GM11168 (cell line): ENCODE measurements around the gene TRAF3IP1.

Experiments used
- in situ Hi-C: fragments of 300-500 bp; cut with MboI; formaldehyde crosslinking; loops from one replicate; pipeline ENCODE4 v1.12.0; 2022; ENCODE audit warnings: low sequenced_read_pairs; ENCODE audit not compliant: unreplicated experiment

The TRAF3IP1 gene

DNA sequence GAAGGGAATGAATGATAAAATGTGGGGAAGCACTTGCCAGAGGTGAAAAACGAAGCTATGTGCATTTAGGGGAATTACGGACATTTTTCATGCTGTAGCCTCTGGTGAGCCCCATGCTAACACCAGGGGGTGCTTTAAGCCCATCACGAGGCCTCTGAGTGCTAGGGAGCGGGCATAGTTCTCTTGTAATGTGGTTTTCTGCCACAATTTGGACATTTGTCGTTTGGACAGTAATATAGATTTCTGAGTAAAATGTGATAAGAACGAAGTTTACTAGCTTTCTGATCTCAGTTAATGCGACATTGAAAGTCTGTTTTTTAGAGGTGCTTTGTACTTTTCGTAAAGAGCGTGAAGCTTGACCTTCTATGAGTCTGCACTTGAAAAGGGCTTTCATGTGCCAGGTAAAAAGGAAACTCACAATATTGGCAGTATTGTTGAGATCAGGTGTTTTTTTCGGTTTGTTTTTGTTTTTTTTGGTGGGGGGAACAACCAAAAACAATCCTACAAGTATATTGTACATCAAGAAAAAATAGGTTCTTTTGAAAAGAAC lies 50.6 kb downstream of the TRAF3IP1 start:
- in situ Hi-C loops, result loop anchor here (25.0 kb wide), 1 partner anchor 416 kb away; no protein-coding TSS in a partner anchor

DNA sequence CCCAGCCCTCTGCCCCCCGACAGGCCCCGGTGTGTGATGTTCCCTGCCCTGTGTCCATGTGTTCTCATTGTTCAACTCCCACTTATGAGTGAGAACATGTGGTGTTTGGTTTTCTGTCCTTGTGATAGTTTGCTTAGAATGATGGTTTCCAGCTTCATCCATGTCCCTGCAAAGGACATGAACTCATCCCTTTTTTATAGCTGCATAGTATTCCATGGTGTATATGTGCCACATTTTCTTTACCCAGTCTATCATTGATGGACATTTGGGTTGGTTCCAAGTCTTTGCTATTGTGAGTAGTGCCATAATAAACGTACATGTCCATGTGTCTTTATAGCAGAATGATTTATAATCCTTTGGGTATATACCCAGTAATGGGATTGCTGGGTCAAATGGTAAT lies 52.0 kb downstream of the TRAF3IP1 start:
- in situ Hi-C loops, result loop anchor here (25.0 kb wide), 1 partner anchor 415 kb away; no protein-coding TSS in a partner anchor

DNA sequence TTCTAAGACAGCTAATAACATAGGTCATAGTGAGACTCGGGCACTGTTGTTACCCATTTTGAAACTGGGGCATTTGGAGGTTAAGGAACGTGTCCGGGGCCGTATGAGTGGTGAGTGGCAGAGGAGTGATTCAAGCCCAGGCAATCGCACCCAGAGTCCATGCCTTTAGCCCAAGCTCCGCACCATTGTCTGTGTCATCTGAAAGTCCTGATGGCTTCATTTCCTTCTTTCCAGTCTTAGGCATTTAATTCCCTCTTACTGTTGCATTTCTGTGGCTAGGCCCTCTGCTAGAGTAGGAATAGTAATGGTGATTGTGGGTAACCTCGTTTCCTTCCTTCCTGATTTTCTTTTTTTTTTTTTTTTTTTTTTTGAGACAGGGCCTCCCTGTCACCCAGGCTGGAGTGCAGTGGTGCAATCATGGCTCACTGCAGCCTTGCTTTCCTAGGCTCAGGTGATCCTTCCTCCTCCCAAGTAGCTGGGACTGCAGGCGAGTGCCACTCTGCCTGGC lies 56.6 kb downstream of the TRAF3IP1 start:
- in situ Hi-C loops, result no loop called here

DNA sequence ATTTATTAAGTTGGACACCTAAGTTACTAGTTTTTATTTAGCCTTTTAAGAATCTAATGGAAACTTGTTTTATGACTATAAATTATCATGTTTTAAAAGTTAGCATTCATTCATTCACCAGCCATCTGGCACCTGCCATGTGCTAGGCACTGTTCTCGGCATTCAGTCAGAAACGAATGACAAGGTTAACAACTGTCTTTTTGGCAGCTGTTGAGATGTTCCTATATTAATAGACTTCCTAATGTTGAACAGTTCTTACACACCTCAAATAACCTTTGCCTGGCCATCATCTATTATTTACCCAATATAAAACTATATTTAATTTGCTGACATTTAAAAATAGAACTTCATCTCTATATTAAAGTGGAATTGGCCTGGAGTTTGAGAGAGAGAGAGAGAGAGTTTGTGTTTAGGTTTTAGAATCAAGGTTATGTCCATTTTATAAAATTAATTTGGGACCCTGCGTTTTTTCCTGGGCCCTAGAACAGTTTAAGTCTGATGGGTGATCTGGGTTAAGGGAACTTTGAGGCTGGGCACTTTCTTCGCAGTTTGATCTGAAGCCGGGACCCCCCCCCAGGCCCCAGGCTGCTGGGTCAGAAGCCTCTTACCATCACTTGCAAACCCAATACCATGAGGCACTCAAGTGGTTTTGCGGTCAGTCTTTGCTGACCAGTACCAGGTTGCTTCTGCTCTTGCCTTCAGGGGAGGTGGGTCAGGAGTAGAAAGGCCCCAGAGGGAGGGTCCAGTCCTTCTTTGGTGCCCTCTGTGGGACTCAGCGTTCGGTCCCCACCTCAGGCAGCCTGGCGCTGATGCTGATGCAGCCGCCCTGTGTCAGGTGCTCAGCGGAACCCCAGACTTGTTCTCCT lies 58.1 kb downstream of the TRAF3IP1 start:
- in situ Hi-C loops, result no loop called here

DNA sequence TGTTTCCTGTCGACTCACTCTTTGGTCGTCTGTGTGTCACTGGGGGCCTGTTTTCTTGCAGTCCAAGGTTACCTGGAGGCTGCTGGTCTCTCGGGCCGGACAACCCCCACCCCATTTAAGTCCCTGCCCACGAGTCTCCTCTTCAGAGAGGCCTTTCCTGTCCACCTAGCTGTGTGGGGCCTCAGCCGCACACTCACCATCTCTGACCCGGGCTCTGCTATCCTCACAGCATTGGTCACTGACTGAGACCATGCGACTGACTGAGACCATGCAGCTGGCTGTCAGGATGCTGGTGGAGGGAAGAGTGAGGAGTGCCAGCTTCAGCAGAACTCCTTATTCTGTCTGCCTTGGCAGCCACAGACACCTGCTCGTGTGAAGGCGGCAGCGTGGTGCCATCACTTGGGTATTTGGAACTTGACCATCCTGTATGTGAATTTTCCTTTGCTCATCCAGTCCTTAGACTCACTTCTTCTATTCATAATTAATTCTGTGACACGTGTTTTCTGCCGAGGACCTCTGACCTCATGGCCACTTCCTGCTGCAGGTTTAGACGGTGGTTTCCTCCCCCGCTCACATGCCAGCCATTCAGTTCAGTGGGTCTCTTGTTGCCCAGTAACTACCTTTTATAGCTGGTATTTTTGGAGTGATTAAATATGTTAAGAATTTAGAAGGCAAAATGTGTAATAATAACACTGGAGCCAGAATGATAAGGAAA lies 58.9 kb downstream of the TRAF3IP1 start:
- in situ Hi-C loops, result no loop called here

DNA sequence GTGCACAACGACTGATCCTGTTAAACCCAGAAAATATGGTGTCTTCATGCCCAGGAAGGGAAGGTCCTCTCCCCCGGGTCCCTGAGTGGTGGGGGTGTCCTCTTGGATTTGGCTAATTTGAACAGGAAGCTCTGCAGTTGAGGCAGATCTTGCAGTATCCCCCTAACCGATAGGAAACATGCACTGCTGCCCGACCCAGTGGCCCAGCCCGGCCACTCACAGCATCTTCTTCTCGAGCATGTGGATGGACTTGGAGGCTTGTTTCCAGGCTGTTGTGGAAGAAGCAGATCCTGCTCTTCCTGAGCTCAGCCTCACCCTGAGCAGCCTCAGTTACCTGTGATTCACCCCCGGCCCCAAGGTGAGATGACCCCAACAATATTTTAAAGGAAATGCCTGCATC lies 60.0 kb downstream of the TRAF3IP1 start:
- in situ Hi-C loops, result no loop called here

DNA sequence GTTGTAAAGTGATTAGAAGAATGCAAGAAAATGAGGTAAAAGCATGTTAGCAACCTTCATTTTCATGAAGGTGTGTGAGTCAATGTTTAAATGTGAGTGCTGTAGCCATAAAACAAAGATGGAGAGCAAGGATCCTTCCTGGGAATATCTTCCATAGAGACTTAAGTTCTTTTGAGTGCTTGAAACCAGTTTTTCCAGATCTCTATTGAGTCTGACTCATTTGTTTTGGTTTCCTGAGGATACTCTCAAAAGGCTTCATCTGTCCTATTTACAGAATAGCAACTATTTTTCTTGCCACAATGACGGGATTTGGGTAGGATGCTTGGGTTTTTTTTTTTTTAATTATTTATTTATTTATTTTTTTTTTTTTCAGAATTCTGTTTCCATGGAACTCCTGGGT lies 60.5 kb downstream of the TRAF3IP1 start:
- in situ Hi-C loops, result no loop called here

DNA sequence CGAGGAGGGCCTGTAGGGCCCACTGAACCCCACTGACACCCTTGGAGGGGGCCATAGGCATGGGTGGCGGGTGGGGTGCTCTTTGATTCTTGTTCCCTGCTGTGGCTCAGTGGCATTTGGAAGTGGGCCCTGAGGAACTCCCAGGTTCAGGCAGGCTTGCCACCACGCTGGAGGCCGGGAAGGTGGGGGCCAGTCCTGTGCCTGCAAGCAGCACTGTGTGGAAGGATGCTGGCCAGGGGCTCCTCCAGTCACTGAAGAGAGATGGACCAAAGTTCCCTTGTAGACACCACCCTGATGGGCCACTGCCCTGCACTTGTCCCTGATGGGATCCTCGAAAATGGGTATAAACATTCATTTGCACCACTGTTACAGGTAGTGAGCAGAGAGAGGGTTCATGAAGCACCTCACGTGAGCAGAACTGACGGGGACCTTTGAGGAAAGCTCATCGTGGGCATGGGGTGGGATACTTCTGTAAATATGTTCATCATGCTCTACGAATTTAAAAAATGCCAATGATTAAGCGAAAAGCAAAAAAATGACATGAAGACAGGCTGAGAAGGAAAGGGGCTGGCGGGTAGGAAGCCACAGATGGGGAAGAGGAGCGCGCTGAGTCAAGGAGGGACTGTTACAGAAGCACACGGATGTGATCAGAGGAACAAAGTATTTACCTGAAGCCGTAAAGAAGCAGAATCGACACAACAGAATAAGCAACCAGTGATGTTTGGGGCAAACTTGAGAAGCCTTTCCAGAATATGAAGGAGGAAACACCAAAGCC lies 61.2 kb downstream of the TRAF3IP1 start:
- in situ Hi-C loops, result no loop called here

DNA sequence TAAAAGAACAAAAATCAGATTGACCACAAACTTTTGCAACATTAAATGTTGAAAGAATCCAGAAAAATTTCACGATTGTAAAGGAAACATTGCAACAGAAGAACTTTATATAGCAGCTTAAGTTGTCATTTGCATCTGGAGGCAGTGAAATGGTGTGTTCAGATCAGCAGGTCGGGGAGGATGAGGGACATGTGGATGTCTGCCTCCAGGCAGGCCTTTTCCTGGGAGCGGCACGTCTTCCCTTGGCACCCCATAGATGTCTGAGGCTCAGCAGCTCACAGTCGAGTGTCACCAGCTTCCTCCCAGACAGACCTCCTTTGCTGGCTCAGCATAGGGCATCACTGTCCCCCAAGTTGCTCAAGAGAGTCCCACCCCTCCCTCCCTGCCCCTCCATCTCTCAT lies 62.1 kb downstream of the TRAF3IP1 start:
- in situ Hi-C loops, result no loop called here

DNA sequence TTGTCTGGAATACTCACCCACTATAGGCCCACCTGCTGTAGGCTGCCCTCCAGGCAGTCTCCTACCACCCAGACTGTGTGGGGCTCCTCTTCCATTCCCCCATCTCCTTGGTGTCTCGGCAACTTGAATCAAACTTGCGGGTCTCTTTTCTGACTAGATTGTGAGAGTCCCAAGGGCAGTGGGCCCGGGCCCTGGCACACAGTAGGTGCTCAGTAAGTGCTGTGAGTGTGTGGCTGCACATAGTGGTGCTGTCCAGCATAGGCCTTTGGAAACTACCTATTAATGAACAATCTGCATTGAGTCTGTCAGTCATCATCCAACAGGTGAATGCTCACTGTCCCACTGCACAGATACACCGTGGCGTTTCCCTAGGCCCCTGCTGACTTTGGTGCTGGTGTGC lies 62.8 kb downstream of the TRAF3IP1 start:
- in situ Hi-C loops, result no loop called here

DNA sequence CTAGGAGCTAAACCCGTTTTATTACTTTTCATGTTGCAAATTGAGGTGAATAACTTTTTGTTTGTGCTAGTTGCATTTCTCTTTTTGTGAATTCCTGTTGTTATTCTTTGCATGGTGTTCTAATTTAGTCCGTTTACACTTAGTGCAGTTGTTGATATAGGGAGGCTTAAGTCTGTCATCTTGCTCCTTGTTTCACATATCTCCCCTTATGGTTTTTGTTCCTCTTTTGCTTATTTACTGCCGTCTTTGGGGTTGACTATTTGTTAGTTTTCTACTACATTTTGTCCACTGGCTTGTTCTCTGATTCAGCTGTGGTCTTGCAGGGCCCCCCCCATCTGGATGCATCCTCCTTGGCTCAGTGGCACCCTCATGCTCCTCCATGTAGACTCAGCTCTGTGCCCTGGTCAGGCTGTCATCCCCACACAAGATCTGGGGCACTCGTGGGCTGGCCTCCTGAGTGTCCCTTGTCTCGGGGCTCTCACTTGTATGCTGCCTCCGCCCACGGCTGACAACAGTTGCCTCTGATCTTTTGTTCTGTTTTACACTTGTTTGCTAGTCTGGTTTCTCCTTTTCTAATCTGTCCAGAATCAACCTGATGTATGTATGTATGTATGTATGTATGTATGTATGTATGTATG lies 63.5 kb downstream of the TRAF3IP1 start:
- in situ Hi-C loops, result no loop called here

DNA sequence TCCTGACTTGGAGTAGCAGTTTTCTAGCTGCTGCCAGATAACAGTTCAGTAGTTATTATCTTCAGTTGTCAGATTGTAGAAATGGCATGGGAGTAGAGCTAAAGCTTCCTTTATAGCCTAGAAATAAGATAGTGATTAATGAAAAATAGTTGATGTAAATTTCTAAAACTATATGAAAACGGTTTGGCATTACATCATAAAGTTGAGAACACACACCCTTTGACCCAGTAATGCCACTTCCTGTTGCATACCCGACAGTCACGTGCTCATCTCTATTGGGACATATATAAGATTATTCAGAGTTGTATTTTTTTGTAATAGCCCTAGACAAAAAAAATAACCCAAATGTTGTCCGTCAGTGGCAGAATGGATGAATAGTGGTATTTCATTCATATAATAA lies 67.0 kb downstream of the TRAF3IP1 start:
- in situ Hi-C loops, result no loop called here

DNA sequence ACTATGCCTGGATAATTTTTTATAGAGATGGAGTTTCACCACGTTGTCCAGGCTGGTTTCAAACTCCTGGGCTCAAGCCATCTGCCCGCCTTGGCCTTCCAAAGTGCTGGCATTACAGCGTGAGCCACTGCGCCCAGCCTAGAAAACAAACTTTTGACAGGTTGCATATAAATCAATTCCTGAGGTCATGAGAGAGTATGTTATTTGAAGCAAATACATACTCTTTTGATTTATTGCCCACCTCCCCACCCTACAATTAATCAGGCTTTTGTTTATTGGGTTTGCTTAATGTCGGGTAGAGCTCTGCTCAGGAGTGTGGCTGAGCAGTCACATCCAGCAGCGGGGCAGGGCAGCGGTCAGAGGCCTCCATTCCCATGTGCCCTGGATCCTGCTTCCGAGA lies 68.5 kb downstream of the TRAF3IP1 start:
- in situ Hi-C loops, result no loop called here

DNA sequence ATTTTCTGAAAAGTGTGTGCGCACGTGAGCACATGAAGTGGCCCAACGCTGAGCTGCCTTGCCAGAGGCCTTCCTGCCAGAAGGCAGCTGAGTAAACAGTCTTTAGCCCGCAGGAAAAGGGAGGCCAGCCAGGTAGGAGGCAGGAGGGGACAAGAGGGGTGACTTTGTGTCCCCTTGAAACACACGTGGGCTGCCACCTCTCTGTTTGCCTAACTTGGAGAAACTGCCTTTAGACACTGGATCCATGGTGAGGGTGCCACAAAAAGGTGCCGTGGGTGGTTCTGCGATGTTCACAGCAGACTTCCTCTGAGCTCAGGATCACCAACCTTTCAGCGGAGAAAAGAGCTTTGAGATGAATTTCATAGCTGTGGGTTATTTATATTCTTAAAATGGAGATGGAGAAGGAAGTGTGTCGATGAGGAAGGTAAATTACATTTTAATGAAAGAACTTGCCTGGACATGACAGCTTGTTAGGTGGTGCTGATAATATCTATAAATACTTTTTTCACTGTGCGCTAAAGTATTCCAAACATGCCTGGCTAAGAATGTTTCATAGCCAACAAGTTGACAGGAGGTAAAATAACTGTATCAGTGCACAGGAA lies 69.8 kb downstream of the TRAF3IP1 start:
- in situ Hi-C loops, result no loop called here

DNA sequence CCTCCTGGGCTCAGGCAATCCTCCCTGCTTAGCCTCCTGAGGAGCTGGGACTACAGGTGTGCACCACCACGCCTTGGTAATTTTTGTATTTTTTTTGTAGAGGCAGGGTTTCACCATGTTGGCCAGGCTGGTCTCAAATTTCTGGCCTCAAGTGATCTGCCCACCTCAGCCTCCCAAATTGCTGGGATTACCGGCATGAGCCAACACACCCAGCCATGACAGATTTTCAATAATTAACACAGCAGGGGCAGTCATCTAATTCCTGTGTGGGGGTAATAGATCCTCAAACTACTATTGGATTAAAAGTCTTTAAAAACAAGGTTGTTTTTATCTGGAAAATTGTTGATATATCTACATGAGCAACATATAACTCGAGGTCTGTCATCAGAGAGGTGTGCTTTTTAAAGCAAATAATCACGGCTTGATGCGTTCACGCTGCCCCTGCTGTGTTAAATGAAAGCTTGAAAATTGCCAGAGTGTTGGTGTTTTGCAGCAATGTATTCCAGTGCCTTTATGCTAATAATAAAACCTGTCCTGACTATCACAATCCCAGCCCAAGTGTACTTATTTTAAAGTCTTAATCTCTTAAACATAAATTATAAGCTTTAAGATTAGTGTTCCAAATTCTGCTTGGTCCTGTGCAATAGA lies 70.8 kb downstream of the TRAF3IP1 start:
- in situ Hi-C loops, result no loop called here

DNA sequence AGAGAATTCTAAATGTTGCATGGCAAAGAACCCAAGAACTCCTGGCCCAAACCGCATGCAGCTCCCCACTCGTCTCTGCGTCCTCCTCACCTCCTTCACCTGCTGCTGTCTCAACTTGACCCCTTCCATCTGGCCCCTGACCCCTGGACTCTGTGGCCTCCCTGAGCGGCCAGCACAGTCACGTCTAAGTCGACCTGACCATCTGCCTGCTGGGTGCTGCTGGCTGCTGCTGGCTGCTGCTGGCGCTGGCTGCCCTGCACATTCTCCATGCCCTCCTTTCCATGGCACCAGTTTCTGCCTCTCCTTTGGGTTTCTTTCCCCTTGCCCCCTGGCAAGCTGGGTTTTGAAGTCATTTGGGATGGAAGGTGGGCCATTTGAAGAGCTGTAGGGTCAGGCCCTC lies 76.3 kb downstream of the TRAF3IP1 start:
- in situ Hi-C loops, result no loop called here

DNA sequence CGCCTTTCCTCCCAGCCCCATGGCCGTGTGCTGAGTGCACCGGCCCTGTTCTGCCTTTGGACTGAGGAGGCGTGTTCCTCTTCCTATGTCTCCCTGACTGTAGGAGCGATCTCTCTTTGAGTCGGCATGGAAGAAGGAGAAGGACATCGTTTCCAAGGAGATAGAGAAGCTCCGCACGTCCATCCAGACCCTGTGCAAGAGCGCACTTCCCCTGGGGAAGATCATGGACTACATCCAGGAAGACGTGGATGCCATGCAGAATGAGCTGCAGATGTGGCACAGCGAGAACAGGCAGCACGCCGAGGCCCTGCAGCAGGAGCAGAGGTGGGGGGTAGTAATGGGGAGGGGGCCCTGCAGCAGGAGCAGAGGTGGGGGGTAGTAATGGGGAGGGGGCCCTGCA lies 77.0 kb downstream of the TRAF3IP1 start:
- in situ Hi-C loops, result no loop called here

DNA sequence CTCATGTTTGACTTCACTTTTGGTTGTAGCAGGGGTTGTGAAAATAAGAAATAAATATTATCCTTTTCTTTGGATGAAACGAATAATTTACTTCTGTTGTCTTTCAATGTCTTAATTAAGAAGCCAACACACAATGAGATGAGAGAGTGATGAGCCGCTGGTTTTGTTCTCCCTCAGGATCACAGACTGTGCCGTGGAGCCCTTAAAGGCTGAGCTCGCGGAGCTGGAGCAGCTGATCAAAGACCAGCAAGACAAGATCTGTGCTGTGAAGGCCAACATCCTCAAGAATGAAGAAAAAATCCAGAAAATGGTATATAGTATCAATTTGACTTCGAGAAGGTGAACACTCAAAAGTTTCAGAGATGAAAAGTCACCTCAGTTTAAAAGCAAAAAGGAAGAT lies 78.3 kb downstream of the TRAF3IP1 start:
- in situ Hi-C loops, result no loop called here

DNA sequence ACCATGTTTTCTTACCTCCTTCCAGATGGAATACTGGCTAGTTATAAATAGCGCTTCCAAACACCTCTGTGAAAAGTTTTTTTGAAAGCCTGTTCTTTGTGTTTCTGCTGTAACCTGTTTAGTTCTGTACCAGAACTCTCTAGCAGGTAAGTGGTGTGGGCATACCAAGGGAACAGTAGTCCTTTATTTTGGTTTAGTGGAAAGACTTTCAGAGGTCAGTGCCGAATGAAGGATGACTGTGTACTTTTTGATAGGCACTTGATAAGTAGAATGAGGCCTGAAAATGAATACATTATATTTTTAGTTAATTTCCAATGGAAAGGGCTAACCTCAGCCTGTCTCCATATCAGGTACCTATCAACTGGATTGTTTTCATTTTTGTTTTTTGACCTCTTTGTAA lies 78.8 kb downstream of the TRAF3IP1 start:
- in situ Hi-C loops, result no loop called here
